HPDE6-E6E7 (cell line): ENCODE data around the gene C12orf60.

Experiments used
- DNase-seq: peaks from one replicate; pipeline ENCODE4 v3.0.0; 2011; ENCODE audit warnings: missing footprints; ENCODE audit errors: extremely low spot score

The C12orf60 gene

DNA sequence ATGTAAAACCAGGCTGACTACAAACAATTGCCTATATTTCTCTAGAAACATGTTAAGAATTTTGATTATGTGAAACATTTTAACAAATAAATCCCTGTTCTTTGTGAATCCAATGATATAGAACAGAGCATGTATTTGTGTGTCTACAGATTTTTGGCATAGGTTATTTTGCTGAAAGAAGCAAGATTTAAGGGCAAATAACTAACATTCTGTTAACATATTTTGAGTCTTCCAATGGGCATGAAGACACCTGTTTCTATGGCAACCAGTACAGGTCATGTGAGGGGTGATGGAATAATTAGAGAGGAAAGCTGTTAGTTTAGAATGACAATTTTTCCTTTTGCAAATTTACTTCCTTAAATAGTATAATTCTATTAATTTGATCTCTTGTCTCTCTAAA, 31.0 kb downstream of the C12orf60 start:
- DNase-seq, result no peak

DNA sequence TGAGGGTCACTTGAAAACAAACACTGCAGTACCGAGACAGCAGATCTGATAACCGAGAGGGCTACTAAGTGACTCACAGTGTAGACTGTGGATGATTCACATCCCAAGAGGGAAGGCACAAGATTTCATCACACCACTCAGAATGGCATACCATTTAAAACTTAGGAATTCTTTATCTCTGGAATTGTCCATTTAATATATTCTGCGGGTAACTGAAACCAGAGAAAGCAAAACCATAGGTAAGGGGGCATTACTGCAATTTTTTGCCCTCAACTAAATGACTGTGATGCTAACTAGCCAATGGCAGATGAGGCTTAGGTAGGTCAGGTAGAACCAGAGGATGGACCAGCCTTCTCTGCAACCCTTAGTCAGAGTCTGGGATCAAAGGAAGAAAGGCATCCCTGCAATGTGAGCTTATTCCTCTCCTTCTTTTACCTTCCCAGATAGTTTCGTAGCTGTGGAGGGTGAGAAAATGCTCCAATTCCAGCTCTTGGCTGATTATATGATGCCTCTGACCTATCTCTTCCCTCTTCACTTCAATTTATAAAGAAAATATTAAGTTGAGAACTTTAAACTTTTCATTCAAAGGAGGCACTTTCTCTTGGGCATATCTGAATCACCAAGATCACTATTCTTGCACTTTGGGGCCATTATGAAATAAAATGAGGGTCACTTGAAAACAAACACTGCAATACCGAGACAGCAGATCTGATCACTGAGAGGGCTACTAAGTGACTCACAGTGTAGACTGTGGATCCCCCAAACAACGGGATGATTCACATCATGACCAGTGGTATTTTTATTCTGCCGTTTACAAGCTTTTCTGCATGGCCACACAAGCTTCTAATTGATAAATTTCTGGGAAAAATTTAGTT, 33.1 kb downstream of the C12orf60 start:
- peak; percentile 32 for DNase-seq

DNA sequence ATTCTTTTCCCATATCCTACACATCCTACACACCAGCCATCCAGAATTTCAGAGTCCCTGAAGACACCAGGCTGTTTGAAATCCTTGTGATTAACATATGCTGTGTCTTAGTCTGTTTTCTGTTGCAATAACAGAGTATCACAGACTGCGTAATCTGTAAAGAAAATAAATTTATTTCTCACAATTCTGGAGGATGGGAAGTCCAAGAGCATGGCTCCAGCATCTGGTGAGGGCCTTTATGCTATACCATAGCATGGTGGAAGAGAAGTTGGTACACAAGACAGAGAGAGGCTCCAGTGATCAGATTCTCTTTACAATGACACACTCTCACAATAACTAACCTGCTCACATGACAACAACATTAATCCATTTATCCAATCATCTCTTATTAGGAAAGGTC, 35.8 kb downstream of the C12orf60 start:
- DNase-seq, result no peak

DNA sequence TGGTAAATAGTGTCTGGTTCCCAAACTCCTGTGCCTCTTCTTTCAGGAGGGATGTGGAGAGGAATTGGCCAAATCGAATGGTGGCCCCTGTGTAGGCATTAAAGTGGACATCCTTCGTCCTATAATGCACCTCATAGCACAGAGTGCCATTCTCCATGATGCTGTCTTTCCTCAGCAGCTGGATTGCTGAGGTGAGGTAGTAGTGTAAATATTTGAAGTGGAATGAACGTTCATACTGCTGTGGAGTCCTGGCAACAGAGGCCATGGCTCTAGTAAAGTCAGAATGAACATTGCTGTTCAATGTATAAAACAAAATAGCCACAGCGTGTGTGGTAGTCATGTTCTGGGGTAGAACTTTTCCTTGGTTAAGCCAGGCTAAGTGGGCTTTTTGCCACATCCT, 37.1 kb downstream of the C12orf60 start:
- no peak for DNase-seq

DNA sequence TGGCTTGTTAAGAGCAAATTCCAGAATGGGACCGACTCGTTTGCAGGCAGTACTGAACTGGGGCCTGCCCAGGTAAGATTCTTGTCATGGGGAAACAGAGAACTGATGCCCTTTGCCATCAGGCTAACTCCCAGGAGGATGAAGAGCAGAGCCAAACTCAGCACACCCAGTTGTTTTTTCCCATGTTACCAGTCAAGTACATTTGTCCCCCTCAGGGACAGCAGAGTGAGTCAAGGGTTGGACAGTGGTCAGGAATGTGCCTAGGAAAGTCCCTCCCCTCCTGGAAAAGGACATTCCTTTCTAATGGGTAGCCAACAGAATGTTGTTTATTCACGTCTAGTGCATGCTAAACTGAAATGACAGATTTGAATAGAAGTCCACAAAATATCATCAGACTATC, 38.3 kb downstream of the C12orf60 start:
- DNase-seq, result no peak

DNA sequence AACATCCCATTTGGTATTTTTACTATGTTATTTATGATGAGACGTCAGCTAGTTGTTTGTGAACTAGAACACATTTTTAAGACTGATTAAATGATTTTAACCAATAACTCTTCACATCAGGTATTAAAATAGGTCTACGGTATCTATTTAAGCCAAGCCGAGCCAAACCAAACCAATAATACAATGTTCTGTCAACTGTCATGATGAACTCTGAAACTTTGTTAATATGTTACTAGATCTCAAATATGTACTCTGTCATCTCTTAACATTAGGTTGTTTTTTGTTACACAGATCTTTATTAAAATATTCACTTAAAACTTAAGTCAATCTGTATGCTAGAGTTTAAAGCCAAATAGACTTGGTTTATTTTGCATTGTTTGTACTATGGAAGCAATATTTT, 38.8 kb downstream of the C12orf60 start:
- no peak for DNase-seq

DNA sequence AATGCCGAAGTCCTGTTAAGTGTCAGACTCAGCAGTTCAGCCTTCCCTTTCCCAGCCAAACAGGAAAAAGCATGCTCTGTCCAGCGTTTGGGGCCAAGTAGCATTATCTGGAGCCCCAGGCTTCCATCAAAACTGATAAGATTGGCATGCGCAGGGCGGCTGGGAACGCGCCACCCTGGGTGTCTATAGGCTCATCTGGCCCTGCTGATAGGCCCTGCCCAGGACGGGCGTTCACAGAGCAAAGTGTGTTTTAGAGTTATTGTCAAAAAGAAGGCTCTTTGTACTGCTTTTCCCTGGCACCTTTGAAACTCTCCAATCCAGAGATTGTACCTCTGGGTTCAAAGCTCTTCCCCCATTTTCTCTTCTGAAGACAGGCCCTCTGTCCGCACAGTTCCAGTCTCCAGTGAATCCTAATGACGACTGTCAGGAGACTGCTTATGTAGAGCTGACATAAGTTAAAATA, 40.0 kb downstream of the C12orf60 start, which contains the start of gene ART4:
ART4 (minus strand) TSS at position 102 of the 463 bp plus-strand sequence. CDS start 413 bp downstream, outside the sequence.
- DNase-seq, result no peak

DNA sequence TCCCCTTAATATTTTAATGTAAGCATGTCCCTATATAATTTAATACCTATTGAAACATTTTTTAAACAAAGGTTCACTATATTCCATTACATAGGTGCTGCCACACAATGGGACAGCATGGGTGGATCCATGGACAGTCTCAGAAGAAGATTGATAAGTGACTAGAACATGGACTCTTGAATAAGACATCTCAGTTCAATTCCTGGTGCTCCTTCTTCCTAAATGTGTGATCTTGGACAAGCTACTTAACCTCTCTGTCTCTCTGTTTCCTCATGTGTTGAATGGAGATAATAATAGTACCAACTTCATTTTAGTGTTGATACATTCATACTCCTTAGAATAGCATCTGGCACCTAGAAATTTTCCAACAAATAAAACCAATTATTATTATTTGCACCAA, 40.9 kb downstream of the C12orf60 start:
- no peak for DNase-seq

DNA sequence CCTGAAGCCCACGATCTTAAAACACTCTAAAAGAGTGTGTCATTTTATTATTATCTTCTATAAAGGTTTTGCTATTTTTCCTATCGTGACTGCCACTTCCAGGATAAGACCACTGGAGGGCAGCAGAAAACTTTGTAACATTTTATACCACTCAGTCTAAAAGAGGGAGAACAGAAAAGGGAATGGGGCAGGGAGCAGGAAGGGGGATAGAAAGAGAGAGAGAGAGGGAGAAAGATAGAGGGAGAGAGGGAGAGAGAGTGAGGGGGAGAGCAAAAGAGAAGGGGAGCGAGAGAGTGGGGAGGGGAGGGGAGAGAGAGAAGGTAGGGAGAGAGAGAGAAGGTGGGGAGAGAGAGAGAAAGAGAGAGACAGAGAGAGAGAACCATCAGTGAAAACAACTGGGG, 41.9 kb downstream of the C12orf60 start:
- no peak for DNase-seq

DNA sequence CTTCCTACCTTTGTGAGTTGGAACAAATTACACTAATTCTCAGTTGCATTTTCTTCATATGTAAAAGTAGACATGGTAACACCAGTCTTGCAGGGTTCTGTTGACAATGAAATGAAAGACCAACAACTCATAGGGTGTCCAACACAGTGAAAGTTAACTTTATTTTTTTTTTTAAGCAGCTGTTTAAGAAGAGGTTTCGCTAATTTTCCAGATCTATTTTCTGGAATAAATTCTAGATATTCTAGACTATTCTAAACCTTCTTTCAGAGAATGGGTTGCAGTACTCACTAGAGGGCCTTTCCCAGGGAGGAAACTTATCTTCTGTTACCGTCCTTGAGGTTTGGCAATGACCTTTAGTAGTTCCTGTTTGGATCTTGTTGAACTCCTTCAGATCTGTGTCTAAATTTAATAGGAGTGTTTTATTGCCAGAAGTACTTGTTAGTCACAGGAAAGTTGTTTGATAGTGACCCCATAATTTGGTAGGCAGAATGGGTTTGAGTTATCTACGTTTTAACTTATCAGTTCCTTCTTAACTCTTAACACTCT, 42.6 kb downstream of the C12orf60 start:
- no peak for DNase-seq

DNA sequence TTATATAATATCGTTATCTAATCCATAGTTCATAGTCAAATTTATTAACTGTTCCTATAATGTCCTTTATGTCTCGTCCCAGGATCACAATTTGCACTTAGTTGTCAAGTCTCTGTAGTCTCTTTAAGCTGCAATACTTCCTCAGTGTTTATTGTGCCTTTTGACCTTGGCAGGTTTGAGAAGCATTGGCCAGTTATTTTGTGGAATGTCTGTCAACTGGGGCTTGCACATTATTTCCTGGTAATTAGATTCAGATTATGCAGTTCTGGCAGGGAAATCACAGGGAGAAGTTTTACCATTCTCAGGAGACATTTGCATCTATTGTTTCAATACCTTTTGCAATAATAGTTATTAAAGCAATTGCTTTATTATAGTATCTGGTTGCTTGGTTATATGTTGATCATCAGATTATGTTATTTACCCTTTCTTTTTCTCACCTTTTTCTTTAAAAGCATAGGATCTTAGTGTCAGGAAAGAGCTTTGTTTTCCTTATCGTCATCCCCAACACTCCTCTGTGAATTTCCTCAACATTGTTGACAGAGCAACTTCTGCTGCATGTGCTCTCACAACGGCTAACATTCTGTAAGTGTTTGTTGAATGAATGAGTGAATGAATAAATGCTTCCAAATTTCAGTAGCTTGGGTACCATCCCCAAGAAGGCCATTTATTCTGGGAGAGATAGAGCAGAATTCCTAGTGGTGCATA, 43.6 kb downstream of the C12orf60 start:
- DNase-seq, result no peak

DNA sequence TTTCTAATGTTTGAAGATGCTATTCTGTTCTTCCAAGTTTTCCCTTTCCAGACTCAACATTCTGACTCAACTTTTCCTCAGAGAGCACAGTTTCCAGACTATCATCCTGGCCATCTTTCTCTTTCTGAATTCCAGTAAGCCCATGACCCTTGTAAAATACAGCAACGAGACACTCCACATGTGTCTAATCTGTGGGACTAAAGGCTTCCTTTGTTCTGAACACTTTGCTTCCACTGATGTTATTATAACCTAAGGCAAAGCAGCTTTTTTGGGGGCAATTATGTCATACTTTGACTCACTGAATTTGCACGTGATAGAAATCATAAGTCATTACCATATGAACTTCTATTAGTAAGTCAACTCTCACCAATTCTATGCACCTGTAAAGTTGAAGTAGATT, 46.2 kb downstream of the C12orf60 start:
- no peak for DNase-seq

DNA sequence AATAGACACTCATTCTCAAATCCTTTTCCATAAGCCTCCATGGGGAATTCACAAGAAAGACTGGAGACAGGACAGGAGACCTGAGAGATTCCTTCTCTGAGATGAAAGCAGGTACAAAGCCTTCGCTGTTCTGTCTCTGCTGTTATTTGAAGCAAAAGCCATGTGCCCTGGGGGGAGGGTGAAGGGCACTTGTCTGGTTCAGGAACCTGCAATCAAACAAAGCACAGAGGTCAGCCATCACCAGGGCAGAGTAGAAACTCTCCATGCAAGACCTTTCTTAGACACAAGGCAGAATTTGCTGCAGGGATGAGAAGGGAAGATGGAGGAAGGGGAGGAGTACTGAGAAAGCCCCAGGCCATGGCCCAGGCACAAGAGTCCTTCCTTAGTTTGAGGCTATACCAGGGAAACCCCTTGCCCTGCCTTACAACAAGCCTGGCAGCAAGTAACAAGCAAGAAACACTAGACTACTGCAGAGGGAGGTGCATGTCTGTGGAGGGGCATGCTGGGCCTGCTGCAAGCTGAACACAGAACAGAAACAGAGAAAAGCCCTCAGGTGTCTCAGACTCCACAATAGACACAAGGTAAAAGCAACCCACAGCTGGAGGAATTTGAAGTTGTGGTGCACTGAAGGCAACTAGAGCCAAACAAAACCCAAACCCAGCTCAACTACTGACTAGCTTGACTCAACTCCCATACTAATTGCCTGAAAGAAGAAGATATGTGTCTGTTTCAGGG, 47.6 kb downstream of the C12orf60 start:
- no peak for DNase-seq

DNA sequence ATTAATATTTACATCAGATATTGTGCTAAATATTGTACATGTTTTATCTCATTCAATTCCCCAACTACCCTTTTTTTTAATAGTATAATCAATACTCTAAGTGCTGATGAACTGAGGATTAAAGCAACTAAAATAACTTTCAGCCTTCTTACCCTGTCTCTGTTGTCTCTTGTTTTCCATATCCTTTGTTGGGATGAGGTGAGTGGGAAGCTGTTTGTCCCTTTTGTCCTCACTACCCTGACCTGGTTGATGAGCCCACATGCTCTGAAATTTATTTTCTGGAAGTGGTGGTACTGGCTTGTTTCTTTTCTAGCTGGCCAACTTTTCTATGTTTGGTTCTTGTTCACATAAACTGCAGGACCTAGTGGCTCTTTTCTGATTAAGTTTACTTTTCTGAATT, 49.4 kb downstream of the C12orf60 start:
- no peak for DNase-seq

DNA sequence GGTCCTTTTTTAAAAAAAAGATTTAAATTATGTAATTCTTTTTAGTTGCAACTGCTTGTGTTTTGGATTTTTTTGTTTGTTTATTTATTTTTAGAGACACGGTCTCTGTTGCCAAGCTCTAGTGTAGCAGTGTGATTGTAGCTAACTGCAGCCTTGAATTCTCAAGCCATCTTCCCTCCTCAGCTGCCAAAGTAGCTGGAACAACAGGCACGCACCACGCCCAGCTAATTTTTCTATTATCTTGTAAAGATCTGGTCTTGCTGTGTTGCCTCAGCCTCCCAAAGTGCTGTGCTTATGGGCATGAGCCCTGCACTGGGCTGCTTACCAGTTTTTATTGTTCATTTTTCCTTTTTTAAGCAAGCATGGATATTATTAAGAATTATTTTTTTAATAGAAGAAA, 50.5 kb downstream of the C12orf60 start:
- no peak for DNase-seq

DNA sequence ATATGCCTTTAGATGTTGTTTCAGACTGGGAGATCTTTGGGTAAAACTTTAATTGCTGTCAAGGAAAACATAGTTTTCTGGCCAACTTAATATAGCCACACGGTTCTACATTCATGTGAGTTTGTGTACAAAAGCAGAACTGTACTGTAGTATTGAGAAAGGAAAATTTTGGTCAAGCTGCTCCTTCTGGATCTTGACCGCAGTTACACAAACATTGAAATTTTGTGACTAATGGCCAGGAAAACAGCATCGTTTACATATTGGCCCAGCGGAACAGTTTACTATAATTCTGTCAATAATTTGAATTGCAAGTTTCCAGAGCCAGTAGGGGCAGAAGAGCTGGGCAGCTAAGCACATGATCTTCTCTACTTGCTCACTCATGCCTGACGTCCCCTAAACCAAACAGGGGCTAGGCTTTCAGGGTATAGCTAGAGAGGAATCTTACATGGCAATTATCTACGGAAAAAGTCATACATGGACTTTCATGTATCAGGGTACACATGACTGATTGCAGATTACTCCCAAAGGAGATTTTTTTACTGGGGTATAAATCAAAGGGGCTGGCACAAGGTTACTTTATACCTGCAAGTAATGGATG, 51.2 kb downstream of the C12orf60 start:
- no peak for DNase-seq

DNA sequence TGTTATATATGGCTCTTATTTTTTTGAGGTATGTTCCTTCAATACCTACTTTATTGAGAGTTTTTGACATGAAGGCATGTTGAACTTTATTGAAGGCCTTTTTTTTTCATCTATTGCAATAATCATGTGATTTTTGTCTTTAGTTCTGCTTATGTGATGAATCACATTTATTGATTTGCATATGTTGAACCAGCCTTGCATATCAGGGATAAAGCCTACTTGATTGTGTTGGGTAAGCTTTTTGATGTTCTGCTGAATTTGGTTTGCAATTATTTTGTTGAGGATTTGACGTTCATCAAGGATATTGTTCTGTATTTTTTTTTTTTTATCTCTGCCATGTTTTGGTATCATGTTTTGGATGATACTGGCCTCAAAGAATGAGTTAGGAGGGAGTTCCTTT, 55.0 kb downstream of the C12orf60 start:
- no peak for DNase-seq

DNA sequence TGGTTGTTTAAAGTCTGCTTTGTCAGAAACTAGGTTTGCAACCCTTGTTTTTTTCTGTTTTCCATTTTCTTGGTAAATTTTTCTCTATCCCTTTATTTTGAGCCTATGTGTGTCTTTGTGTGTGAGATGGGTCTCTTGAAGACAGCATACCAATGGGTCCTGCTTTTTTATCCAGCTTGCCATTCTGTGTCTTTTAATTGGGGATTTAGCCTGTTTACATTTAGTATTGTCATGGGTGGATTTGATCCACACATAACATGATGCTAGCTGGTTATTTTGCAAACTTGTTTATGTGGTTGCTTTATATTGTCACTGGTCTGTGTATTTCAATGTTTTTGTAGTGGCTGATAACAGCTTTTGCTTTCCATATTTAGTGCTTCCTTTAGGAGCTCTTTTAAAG, 57.0 kb downstream of the C12orf60 start:
- DNase-seq, result no peak

DNA sequence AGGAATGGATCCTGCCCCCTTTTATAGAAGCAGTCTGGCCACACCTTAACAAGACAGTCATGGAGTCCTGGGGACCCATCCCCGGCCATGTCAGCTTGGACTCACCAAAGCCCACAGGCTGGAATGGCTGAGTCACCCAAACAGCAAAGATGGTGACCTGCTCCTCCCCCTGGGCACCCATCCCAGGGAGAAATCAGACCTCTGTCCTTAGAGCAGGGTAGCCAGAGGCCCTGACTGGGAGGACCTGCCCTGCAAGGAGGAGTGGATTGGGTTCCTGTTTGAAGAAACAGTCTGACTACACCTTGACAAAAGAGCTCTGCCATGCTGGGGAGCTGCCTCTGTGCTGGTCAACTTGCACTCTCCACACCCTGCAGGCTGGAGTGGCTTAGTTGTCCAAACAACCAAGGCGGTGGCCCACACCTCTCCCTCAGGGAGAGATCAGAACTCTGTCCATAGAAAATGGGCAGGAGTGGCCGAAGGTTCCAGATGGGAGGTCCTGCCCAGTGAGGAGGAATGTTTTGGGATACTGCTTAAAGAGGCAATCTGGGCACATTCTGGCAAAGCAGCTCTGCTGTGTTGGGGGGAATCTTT, 65.5 kb downstream of the C12orf60 start:
- no peak for DNase-seq

DNA sequence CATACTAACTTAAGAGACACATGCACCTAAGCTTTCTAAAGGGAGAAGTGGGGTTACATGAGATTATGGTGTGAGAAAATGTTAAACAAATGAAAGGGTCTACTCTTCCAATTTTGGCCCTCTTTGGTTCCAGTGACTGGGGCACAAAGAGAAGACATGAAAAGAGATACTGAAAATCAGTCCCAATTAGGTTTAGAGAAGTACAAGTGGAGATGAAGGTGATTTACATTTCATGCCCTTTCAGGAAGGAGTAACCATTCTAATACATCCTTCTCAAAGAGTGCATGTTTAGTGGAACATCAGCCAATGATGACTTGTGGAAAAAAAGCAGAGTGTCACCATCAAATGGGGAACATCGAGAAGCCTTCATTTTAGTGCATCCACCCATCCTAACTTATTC, 67.8 kb downstream of the C12orf60 start:
- DNase-seq, result no peak

DNA sequence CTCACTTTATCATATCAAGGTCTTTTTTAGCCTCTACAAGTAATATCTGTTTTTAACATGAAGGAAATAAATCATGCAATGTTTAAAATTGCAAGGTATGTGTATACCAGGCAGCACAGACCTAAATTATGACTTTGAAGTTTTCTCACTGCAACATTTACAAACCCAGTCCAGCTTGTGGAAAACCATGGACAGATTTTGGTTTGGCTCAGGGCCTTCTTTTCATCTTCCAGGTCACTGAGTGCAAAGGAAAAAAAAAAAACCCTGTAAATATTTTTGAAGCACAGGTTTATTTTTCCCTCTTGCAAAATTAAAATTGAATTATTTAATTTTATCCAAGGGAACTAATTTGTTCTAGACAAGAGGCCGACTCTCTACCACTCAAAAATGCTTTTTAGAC, 68.4 kb downstream of the C12orf60 start:
- no peak for DNase-seq
